ENCODE data around the gene FAM20A.

The FAM20A gene

GRCh38 chr17:68600931-68601564 lies at the start of gene FAM20A:
FAM20A (minus strand) TSS chr17:68601367; CDS start chr17:68600666, 701 bp downstream.
- peak within 1 kb of the TSS; percentile 95 for H3K9ac ChIP-seq (ENCODE audit: low read depth, low read length)
- H3K9me3 ChIP-seq (ENCODE audit: control insufficient read depth, insufficient read depth, low read length), result no peaks in the 10 kb centered on the region
- H3K36me3 ChIP-seq (ENCODE audit: control insufficient read depth, insufficient read depth, low read length), result no peaks in the 10 kb centered on the region
- H3K4me3 ChIP-seq (ENCODE audit: low read depth, low read length), result peak within 1 kb of the TSS; percentile 90
- peaks cover 34% of the 10 kb centered on the region for H3K4me1 ChIP-seq (ENCODE audit: control insufficient read depth, insufficient read depth, low read length)
- no peaks in the 10 kb centered on the region for H3K27me3 ChIP-seq (ENCODE audit: control insufficient read depth, insufficient read depth, low read length)

DNA sequence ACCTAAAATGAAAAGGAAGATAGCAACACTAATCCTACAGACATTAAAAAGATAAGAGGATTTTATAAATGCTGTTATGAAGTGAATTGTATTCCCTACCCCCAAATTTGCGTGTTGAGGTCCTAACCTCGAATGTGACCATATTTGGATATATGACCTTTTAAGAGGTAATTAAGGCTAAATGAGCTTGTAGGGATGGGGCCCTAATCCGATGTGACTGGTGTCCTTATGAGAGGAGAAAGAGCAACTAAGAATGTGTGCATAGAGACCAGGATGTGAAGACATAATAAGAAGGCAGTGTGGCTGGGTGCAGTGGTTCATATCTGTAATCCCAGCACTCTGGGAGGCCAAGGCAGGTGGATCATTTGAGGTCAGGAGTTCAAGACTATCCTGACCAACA lies 48.2 kb upstream of the FAM20A start:
- Histone ChIP-seq H3K9ac (ENCODE audit: low read depth, low read length) (no peak overlapping the region), H3K27me3 (ENCODE audit: control insufficient read depth, insufficient read depth, low read length) (no peaks in the 10 kb centered on the region), H3K36me3 (ENCODE audit: control insufficient read depth, insufficient read depth, low read length) (no peaks in the 10 kb centered on the region), H3K4me1 (ENCODE audit: control insufficient read depth, insufficient read depth, low read length) (no peaks in the 10 kb centered on the region), H3K4me3 (ENCODE audit: low read depth, low read length) (no peak overlapping the region), H3K9me3 (ENCODE audit: control insufficient read depth, insufficient read depth, low read length) (peaks cover 3% of the 10 kb centered on the region)

GRCh38 chr17:68646626-68647526 lies 45.7 kb upstream of the FAM20A start:
- no peaks in the 10 kb centered on the region for H3K36me3 ChIP-seq (ENCODE audit: control insufficient read depth, insufficient read depth, low read length)
- no peaks in the 10 kb centered on the region for H3K27me3 ChIP-seq (ENCODE audit: control insufficient read depth, insufficient read depth, low read length)
- H3K4me1 ChIP-seq (ENCODE audit: control insufficient read depth, insufficient read depth, low read length), result no peaks in the 10 kb centered on the region
- no peak overlapping the region for H3K9ac ChIP-seq (ENCODE audit: low read depth, low read length)
- H3K9me3 ChIP-seq (ENCODE audit: control insufficient read depth, insufficient read depth, low read length), result peaks cover 3% of the 10 kb centered on the region
- no peak overlapping the region for H3K4me3 ChIP-seq (ENCODE audit: low read depth, low read length)

- H3K4me3 ChIP-seq (ENCODE audit: low read depth, low read length), result no peak overlapping the region
- H3K36me3 ChIP-seq (ENCODE audit: control insufficient read depth, insufficient read depth, low read length), result no peaks in the 10 kb centered on the region
- no peaks in the 10 kb centered on the region for H3K4me1 ChIP-seq (ENCODE audit: control insufficient read depth, insufficient read depth, low read length)
These were observed 40.9 kb upstream of the FAM20A start for GRCh38 chr17:68642118-68642412.

GRCh38 chr17:68641276-68642117 lies 40.3 kb upstream of the FAM20A start:
- Histone ChIP-seq H3K36me3 (ENCODE audit: control insufficient read depth, insufficient read depth, low read length) (no peaks in the 10 kb centered on the region), H3K4me3 (ENCODE audit: low read depth, low read length) (no peak overlapping the region), H3K9me3 (ENCODE audit: control insufficient read depth, insufficient read depth, low read length) (no peaks in the 10 kb centered on the region), H3K4me1 (ENCODE audit: control insufficient read depth, insufficient read depth, low read length) (no peaks in the 10 kb centered on the region), H3K27me3 (ENCODE audit: control insufficient read depth, insufficient read depth, low read length) (no peaks in the 10 kb centered on the region), H3K9ac (ENCODE audit: low read depth, low read length) (no peak overlapping the region)

More at GRCh38 chr17:68642118-68642412, 40.9 kb upstream of the FAM20A start:
- H3K27me3 ChIP-seq (ENCODE audit: control insufficient read depth, insufficient read depth, low read length), result no peaks in the 10 kb centered on the region
- H3K9me3 ChIP-seq (ENCODE audit: control insufficient read depth, insufficient read depth, low read length), result no peaks in the 10 kb centered on the region
- no peak overlapping the region for H3K9ac ChIP-seq (ENCODE audit: low read depth, low read length)

GRCh38 chr17:68640242-68640989 lies 39.2 kb upstream of the FAM20A start:
- H3K36me3 ChIP-seq (ENCODE audit: control insufficient read depth, insufficient read depth, low read length), result no peaks in the 10 kb centered on the region
- no peak overlapping the region for H3K9ac ChIP-seq (ENCODE audit: low read depth, low read length)
- H3K4me1 ChIP-seq (ENCODE audit: control insufficient read depth, insufficient read depth, low read length), result no peaks in the 10 kb centered on the region
- no peaks in the 10 kb centered on the region for H3K27me3 ChIP-seq (ENCODE audit: control insufficient read depth, insufficient read depth, low read length)
- no peaks in the 10 kb centered on the region for H3K9me3 ChIP-seq (ENCODE audit: control insufficient read depth, insufficient read depth, low read length)
- no peak overlapping the region for H3K4me3 ChIP-seq (ENCODE audit: low read depth, low read length)

- Histone ChIP-seq H3K36me3 (ENCODE audit: control insufficient read depth, insufficient read depth, low read length) (no peaks in the 10 kb centered on the region), H3K27me3 (ENCODE audit: control insufficient read depth, insufficient read depth, low read length) (no peaks in the 10 kb centered on the region), H3K4me3 (ENCODE audit: low read depth, low read length) (no peak overlapping the region), H3K9ac (ENCODE audit: low read depth, low read length) (no peak overlapping the region), H3K9me3 (ENCODE audit: control insufficient read depth, insufficient read depth, low read length) (no peaks in the 10 kb centered on the region), H3K4me1 (ENCODE audit: control insufficient read depth, insufficient read depth, low read length) (no peaks in the 10 kb centered on the region)
These were observed 33.2 kb upstream of the FAM20A start for GRCh38 chr17:68634345-68634876.

DNA sequence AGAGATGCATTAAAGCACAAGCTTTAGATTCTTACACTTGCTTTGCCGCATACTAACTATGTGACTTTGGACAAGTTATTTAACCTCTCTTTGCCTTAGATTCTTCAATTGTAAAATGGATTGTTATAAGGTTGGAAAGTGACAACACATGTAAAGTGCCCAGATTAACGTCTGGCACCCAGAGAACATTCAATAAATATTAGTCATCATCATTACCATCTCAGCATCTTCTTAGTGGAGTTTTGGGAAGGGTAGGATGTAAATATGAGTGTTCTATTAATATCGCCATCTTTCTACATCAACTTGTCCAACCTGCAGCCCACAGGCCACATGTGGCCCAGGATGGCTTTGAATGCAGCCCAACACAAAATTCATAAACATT lies 27.4 kb upstream of the FAM20A start:
- Histone ChIP-seq H3K27me3 (ENCODE audit: control insufficient read depth, insufficient read depth, low read length) (no peaks in the 10 kb centered on the region), H3K36me3 (ENCODE audit: control insufficient read depth, insufficient read depth, low read length) (no peaks in the 10 kb centered on the region), H3K9me3 (ENCODE audit: control insufficient read depth, insufficient read depth, low read length) (no peaks in the 10 kb centered on the region), H3K4me3 (ENCODE audit: low read depth, low read length) (no peak overlapping the region), H3K9ac (ENCODE audit: low read depth, low read length) (no peak overlapping the region), H3K4me1 (ENCODE audit: control insufficient read depth, insufficient read depth, low read length) (no peaks in the 10 kb centered on the region)

DNA sequence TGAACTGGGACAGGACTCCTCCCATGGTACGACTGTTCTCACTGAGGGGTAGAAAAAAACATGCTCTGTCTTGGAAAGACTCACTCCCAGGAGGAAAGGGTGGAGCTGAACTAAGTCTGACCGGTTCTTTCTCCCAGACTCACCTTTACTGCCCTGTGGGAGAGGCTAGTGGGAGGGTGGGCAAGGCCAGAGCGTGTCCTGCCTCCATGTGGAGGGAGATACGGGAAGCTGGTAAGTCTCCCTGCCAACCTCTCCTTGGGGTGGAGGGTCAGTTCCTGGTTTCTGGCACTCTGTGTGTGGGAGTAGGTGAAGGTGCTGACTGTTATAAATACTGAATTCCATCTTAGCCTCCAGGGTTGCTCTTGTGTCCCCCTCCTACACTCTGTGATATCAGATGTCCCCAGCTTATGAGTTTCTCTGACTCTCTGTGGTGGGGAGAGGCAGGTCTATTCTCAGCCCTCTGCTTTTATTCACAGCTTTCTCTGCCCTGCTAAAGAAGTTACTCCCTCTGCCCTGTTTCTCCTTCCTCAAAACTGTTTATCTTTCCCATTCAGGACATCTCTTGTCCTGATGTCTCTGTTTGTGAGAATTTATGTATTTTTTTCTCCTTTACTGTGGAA lies 26.9 kb upstream of the FAM20A start:
- no peak overlapping the region for H3K4me3 ChIP-seq (ENCODE audit: low read depth, low read length)
- no peaks in the 10 kb centered on the region for H3K9me3 ChIP-seq (ENCODE audit: control insufficient read depth, insufficient read depth, low read length)
- H3K9ac ChIP-seq (ENCODE audit: low read depth, low read length), result no peak overlapping the region
- H3K4me1 ChIP-seq (ENCODE audit: control insufficient read depth, insufficient read depth, low read length), result no peaks in the 10 kb centered on the region
- no peaks in the 10 kb centered on the region for H3K27me3 ChIP-seq (ENCODE audit: control insufficient read depth, insufficient read depth, low read length)
- H3K36me3 ChIP-seq (ENCODE audit: control insufficient read depth, insufficient read depth, low read length), result no peaks in the 10 kb centered on the region

DNA sequence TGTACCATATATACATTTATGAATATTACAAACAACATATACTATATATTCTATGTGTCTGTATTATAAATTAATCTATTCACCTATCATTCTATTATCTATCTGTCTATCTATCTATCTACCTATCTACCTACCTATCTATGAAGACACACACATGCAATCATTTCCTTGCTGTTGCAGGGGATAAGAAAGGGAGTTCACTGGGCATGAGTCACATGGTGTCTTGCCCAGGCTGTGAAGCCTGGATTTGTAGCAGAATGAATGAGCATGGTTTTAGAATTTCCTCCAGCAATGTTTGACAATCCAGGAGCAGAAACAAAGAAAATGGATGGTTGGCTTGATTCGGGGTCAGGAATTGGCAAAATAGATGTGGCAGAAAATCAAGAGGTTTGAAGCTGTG lies 23.2 kb upstream of the FAM20A start:
- Histone ChIP-seq H3K4me1 (ENCODE audit: control insufficient read depth, insufficient read depth, low read length) (no peaks in the 10 kb centered on the region), H3K9me3 (ENCODE audit: control insufficient read depth, insufficient read depth, low read length) (no peaks in the 10 kb centered on the region), H3K27me3 (ENCODE audit: control insufficient read depth, insufficient read depth, low read length) (no peaks in the 10 kb centered on the region), H3K4me3 (ENCODE audit: low read depth, low read length) (no peak overlapping the region), H3K36me3 (ENCODE audit: control insufficient read depth, insufficient read depth, low read length) (no peaks in the 10 kb centered on the region), H3K9ac (ENCODE audit: low read depth, low read length) (no peak overlapping the region)

DNA sequence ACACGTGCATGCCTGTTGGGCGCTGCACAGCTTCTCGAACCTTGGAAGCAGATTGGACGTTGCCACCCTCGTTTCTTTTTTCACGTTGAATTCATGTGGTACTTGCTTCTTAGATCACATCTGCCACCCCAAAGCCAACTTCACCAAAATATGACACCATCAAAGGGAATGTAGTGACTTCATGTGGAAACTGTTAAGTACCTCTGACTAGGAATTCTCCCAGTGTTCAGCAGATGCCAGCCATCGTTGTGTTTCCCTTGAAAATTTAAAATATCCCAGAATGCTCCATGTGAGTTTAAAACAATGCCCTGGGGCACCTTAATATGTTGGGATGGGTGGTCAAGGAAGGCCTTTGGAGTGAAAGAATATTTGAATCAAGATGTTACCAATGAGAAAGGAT lies 22.6 kb upstream of the FAM20A start:
- Histone ChIP-seq H3K9me3 (ENCODE audit: control insufficient read depth, insufficient read depth, low read length) (no peaks in the 10 kb centered on the region), H3K4me3 (ENCODE audit: low read depth, low read length) (no peak overlapping the region), H3K36me3 (ENCODE audit: control insufficient read depth, insufficient read depth, low read length) (no peaks in the 10 kb centered on the region), H3K9ac (ENCODE audit: low read depth, low read length) (no peak overlapping the region), H3K27me3 (ENCODE audit: control insufficient read depth, insufficient read depth, low read length) (no peaks in the 10 kb centered on the region), H3K4me1 (ENCODE audit: control insufficient read depth, insufficient read depth, low read length) (no peaks in the 10 kb centered on the region)

Data from iPS-15b (cell line).